IMR-90 (cell line): ENCODE measurements around the gene CD8B2.

Source experiments
- MAFK ChIP-seq: IDR thresholded peaks from 2 replicates; pipeline ENCODE4 v1.6.1; 2012; ENCODE audit warnings: low read depth, low read length, improper control_type of control experiment
- POLR2A ChIP-seq: IDR thresholded peaks from 2 replicates; pipeline ENCODE4 v1.6.1; 2012; ENCODE audit warnings: mild to moderate bottlenecking, low read depth, low read length
- RCOR1 ChIP-seq: IDR thresholded peaks from 2 replicates; pipeline ENCODE4 v1.6.1; 2012; ENCODE audit warnings: mild to moderate bottlenecking, low read length, improper control_type of control experiment; ENCODE audit not compliant: insufficient replicate concordance
- SMC3 ChIP-seq: fragments of 150-350 bp; IDR thresholded peaks from 2 replicates; pipeline ENCODE4 v1.6.1; 2016; ENCODE audit warnings: low read depth, mild to moderate bottlenecking, antibody characterized with exemption, low read length, moderate library complexity
- TF ChIP-seq, protein P1 (sequence below): conservative IDR thresholded peaks from 2 replicates; pipeline ENCODE4 v1.5.1; 2012; ENCODE audit warnings: mild to moderate bottlenecking, low read depth, low read length, improper control_type of control experiment
- TF ChIP-seq, protein P2 (sequence below): fragments of 150-350 bp; IDR thresholded peaks from 2 replicates; pipeline ENCODE4 v1.6.1; 2016; ENCODE audit warnings: low read depth, mild to moderate bottlenecking, low read length, moderate library complexity, borderline replicate concordance

DNA sequence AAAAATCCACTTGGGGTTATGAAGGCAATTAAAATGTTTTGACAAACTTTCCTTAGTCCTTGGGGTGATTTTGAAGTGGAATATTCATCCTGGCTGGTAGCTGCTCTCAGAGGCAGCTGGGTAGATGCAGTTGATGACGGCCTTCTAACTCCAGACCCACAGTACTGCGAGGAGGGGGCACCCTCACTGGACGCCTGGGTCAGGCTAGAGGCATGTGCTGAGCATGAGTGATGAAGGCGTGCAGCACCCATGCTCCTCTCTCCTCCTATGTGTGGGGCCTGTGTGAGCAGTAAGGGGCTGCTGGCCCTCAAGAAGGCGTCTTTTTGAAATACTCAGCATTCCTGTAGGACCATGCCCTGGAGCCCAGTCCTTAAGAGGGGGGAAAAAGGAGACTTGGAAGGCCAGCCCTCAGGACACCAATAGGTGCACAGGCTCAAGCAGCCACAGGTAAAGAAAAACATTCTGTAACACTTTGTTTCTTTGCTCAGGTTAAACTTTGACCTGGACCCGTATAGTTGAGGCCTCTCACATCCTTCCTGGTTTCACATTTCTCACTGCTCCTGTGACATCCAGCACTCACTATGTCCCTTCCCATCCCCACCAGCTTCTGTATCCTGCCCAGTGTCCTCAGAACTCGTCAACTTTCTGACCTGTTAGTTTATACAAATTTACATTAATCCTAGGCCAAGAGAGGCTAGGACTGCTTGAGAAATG lies 64.4 kb downstream of the CD8B2 start:
- TF ChIP-seq, protein P1, sequence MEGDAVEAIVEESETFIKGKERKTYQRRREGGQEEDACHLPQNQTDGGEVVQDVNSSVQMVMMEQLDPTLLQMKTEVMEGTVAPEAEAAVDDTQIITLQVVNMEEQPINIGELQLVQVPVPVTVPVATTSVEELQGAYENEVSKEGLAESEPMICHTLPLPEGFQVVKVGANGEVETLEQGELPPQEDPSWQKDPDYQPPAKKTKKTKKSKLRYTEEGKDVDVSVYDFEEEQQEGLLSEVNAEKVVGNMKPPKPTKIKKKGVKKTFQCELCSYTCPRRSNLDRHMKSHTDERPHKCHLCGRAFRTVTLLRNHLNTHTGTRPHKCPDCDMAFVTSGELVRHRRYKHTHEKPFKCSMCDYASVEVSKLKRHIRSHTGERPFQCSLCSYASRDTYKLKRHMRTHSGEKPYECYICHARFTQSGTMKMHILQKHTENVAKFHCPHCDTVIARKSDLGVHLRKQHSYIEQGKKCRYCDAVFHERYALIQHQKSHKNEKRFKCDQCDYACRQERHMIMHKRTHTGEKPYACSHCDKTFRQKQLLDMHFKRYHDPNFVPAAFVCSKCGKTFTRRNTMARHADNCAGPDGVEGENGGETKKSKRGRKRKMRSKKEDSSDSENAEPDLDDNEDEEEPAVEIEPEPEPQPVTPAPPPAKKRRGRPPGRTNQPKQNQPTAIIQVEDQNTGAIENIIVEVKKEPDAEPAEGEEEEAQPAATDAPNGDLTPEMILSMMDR, result no peak
- TF ChIP-seq MAFK, result no peak
- no peak for TF ChIP-seq POLR2A
- TF ChIP-seq SMC3, result no peak
- no peak for TF ChIP-seq RCOR1
- TF ChIP-seq, protein P2, sequence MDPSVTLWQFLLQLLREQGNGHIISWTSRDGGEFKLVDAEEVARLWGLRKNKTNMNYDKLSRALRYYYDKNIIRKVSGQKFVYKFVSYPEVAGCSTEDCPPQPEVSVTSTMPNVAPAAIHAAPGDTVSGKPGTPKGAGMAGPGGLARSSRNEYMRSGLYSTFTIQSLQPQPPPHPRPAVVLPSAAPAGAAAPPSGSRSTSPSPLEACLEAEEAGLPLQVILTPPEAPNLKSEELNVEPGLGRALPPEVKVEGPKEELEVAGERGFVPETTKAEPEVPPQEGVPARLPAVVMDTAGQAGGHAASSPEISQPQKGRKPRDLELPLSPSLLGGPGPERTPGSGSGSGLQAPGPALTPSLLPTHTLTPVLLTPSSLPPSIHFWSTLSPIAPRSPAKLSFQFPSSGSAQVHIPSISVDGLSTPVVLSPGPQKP, result no peak
